HepG2 (cell line): ENCODE results near the gene GPAM. TPM values are rescaled to one million over a fixed set of nuclear protein-coding genes. Genes with fewer than 3 reads are reported as not detected.
A peak's percentile ranks its signal among the peaks of the same experiment; 100 is the strongest.

Experiments
- FOSL1 ChIP-seq: sonication (generic); formaldehyde crosslinking; IDR thresholded peaks from 2 replicates; pipeline ENCODE4 v1.9.0; 2021; ENCODE audit warnings: missing genetic modification reagents, borderline replicate concordance
- GZF1 ChIP-seq: sonication (generic); formaldehyde crosslinking; IDR thresholded peaks from 2 replicates; pipeline ENCODE4 v1.5.1; 2020; ENCODE audit warnings: mild to moderate bottlenecking, missing genetic modification reagents
- HNF1B ChIP-seq: sonication (generic); formaldehyde crosslinking; IDR thresholded peaks from 2 replicates; pipeline ENCODE4 v1.5.1; 2020; ENCODE audit warnings: mild to moderate bottlenecking, moderate library complexity, missing genetic modification reagents
- KDM2A ChIP-seq: sonication (generic); formaldehyde crosslinking; IDR thresholded peaks from 2 replicates; pipeline ENCODE4 v1.4.0; 2020; ENCODE audit warnings: low read depth, missing genetic modification reagents, borderline replicate concordance
- MAFK ChIP-seq, 2 experiments: IDR thresholded peaks in 1 of 2; conservative IDR thresholded peaks in 1 of 2; 2 replicates each; pipeline ENCODE4 v1.6.1; 2011; ENCODE audit warnings: improper control_type of control experiment in 2 of 2, low read length in 2 of 2
- MXD4 ChIP-seq: IDR thresholded peaks from 2 replicates; pipeline ENCODE4 v1.6.1; 2016; ENCODE audit warnings: mild to moderate bottlenecking, missing biosample characterization, missing genetic modification reagents
- PRDM10 ChIP-seq: sonication (generic); formaldehyde crosslinking; IDR thresholded peaks from 2 replicates; pipeline ENCODE4 v1.4.0; 2020; ENCODE audit warnings: low read depth, missing genetic modification reagents
- SALL1 ChIP-seq: sonication (generic); formaldehyde crosslinking; IDR thresholded peaks from 2 replicates; pipeline ENCODE4 v1.8.0; 2022; ENCODE audit warnings: mild to moderate bottlenecking, missing genetic modification reagents
- TCF7L2 ChIP-seq: IDR thresholded peaks from 2 replicates; pipeline ENCODE4 v1.6.1; 2011; ENCODE audit warnings: mild to moderate bottlenecking, low read depth, low read length, moderate library complexity
- TEAD3 ChIP-seq: optimal IDR thresholded peaks from 2 replicates; pipeline ENCODE3; 2016; ENCODE audit warnings: borderline replicate concordance
- ZNF280D ChIP-seq: sonication (generic); formaldehyde crosslinking; IDR thresholded peaks from 2 replicates; pipeline ENCODE4 v1.5.1; 2020; ENCODE audit warnings: mild to moderate bottlenecking, missing genetic modification reagents
- polyA plus RNA-seq, 8 experiments: library from polyadenylated mRNA; depleted of rRNA in 3 of 8; stranded (reverse) in 7 of 8; unstranded in 1 of 8; fragments of >200 nt; fragmentation: Illumina TruSeq in 4 of 8; extraction: Trizol in 4 of 8; gene quantifications; 2 replicates each; pipeline versions ENCODE4 v1.2.1 to v1.2.3, GENCODE V29; 2011 to 2016; ENCODE audit warnings: low read depth in 4 of 8, missing spikeins in 1 of 8, mixed read lengths in 1 of 8; ENCODE audit not compliant: insufficient read depth in 1 of 8
- total RNA-seq, 5 experiments: library from RNA; depleted of rRNA; stranded (reverse); fragments of >200 nt; fragmentation: Illumina TruSeq; extraction: Trizol; gene quantifications; 2 replicates each; pipeline ENCODE4 v1.2.3, GENCODE V29; 2016; ENCODE audit warnings: low read depth in 1 of 5
- TF ChIP-seq, protein P1 (sequence below): sonication (generic); formaldehyde crosslinking; IDR thresholded peaks from 2 replicates; pipeline ENCODE4 v1.4.0; 2020; ENCODE audit warnings: missing genetic modification reagents

Gene GPAM
- total and polyA plus RNA-seq, 2 of the 13 experiments (the other 11 are each of a cell fraction or from before 2014, with no cell fraction given), result 36.8 to 140 TPM

DNA sequence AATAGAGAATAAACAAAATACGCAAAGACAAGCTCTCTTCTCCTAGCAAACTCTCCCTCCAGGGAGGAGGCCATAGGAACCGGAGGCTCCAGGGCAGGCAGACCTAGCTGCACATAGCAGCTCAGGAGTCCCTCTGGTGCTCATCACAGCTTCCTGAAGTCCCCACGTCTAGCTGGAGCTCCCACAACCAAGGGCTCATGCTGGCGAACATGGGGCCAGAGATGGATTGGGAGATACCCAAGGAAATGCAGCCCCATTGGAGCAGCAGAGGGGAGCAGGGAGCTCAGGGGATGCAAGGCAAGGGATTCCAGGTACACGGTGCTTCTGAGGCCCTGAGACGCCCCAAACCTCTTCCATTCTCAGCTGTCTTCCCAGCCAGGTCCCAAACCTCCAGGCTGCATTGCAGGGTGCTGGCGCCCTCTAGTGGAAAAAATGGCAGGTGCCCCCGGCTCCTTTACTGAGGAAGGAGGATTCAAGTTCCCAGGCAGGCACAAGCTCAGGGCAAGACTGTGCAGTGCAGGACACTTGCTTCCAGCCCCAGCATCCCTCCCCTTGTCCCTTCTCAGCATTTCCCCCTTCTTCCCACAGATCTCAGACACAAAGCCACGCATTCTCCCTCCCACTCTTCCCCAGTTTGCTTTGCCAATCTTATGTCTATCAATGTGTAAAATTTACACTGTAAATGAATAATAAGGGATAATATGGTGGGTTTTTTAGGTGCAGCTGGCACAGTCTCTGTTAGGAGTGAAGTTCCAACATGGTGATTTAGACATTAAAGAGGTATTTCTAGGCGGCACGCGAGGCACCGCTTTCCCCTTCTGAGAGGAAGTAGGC is 46.2 kb downstream of the GPAM start (continued):
- TF ChIP-seq, protein P1, sequence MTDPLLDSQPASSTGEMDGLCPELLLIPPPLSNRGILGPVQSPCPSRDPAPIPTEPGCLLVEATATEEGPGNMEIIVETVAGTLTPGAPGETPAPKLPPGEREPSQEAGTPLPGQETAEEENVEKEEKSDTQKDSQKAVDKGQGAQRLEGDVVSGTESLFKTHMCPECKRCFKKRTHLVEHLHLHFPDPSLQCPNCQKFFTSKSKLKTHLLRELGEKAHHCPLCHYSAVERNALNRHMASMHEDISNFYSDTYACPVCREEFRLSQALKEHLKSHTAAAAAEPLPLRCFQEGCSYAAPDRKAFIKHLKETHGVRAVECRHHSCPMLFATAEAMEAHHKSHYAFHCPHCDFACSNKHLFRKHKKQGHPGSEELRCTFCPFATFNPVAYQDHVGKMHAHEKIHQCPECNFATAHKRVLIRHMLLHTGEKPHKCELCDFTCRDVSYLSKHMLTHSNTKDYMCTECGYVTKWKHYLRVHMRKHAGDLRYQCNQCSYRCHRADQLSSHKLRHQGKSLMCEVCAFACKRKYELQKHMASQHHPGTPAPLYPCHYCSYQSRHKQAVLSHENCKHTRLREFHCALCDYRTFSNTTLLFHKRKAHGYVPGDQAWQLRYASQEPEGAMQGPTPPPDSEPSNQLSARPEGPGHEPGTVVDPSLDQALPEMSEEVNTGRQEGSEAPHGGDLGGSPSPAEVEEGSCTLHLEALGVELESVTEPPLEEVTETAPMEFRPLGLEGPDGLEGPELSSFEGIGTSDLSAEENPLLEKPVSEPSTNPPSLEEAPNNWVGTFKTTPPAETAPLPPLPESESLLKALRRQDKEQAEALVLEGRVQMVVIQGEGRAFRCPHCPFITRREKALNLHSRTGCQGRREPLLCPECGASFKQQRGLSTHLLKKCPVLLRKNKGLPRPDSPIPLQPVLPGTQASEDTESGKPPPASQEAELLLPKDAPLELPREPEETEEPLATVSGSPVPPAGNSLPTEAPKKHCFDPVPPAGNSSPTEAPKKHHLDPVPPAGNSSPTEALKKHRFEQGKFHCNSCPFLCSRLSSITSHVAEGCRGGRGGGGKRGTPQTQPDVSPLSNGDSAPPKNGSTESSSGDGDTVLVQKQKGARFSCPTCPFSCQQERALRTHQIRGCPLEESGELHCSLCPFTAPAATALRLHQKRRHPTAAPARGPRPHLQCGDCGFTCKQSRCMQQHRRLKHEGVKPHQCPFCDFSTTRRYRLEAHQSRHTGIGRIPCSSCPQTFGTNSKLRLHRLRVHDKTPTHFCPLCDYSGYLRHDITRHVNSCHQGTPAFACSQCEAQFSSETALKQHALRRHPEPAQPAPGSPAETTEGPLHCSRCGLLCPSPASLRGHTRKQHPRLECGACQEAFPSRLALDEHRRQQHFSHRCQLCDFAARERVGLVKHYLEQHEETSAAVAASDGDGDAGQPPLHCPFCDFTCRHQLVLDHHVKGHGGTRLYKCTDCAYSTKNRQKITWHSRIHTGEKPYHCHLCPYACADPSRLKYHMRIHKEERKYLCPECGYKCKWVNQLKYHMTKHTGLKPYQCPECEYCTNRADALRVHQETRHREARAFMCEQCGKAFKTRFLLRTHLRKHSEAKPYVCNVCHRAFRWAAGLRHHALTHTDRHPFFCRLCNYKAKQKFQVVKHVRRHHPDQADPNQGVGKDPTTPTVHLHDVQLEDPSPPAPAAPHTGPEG (CRISPR knock-in tag), result no peak
- TF ChIP-seq PRDM10 (CRISPR knock-in tag), result no peak
- no peak for TF ChIP-seq ZNF280D
- TF ChIP-seq MAFK (conservative IDR thresholded peaks at IDR 0.05 in 1 of 2, IDR thresholded peaks at IDR 0.05 in 1 of 2; ENCODE audit: low read length in 2 of 2), result no peak
- no peak for TF ChIP-seq MXD4 (CRISPR knock-in tag)
- TF ChIP-seq SALL1, result 0 out of 2 replicates have a peak, but pooled peaks have one; percentile 25
- no peak for TF ChIP-seq FOSL1 (CRISPR knock-in tag)
- TF ChIP-seq HNF1B, result 0 out of 2 replicates have a peak, but pooled peaks have one; percentile 23
- TF ChIP-seq GZF1, result no peak
- no peak for TF ChIP-seq TCF7L2
- TF ChIP-seq TEAD3, result peak; percentile 98
- TF ChIP-seq KDM2A (CRISPR knock-in tag), result 0 out of 2 replicates have a peak, but pooled peaks have one; percentile 31
